Neural progenitor cell (in vitro differentiated cells): ENCODE data around the gene FMNL2. TPM values are rescaled to one million over a fixed set of nuclear protein-coding genes. Genes with fewer than 3 reads are reported as not detected.

ENCODE experiments used
- DNase-seq: peaks from one replicate; pipeline ENCODE4 v3.0.0-alpha.2; 2016; ENCODE audit warnings: low spot score
- H2AFZ ChIP-seq: fragments of 200-600 bp; sonication (generic); replicated peaks from 2 replicates; pipeline ENCODE4 v1.6.1; 2016; ENCODE audit warnings: antibody characterized with exemption
- H3F3A ChIP-seq: fragments of 200-600 bp; sonication (generic); 2 replicates; pipeline ENCODE4 v1.6.1; 2016; ENCODE audit warnings: antibody characterized with exemption, low read depth
- H3K27ac ChIP-seq: fragments of 200-600 bp; sonication (generic); 2 replicates; pipeline ENCODE4 v1.5.1; 2016; ENCODE audit warnings: mild to moderate bottlenecking
- H3K27me3 ChIP-seq: fragments of 200-600 bp; sonication (generic); 2 replicates; pipeline ENCODE4 v1.6.1; 2016; ENCODE audit warnings: mild to moderate bottlenecking, moderate library complexity
- H3K36me3 ChIP-seq: fragments of 200-600 bp; sonication (generic); 2 replicates; pipeline ENCODE4 v1.5.1; 2016
- H3K4me1 ChIP-seq: fragments of 200-600 bp; sonication (generic); 2 replicates; pipeline ENCODE4 v1.6.1; 2016; ENCODE audit warnings: mixed run types
- H3K4me2 ChIP-seq: fragments of 200-600 bp; sonication (generic); 2 replicates; pipeline ENCODE4 v1.6.1; 2016
- H3K4me3 ChIP-seq: fragments of 200-600 bp; sonication (generic); 2 replicates; pipeline ENCODE4 v1.5.1; 2016
- H3K79me2 ChIP-seq: fragments of 200-600 bp; sonication (generic); 2 replicates; pipeline ENCODE4 v1.6.1; 2016; ENCODE audit warnings: low read depth
- H3K9ac ChIP-seq: fragments of 200-600 bp; sonication (generic); 2 replicates; pipeline ENCODE4 v1.6.1; 2016
- H3K9me3 ChIP-seq: fragments of 200-600 bp; sonication (generic); 2 replicates; pipeline ENCODE4 v1.5.1; 2016; ENCODE audit warnings: low read depth
- H4K20me1 ChIP-seq: fragments of 200-600 bp; sonication (generic); 2 replicates; pipeline ENCODE4 v1.6.1; 2016; ENCODE audit warnings: low read depth
- H3K27ac Mint-ChIP-seq: 3 replicates; pipeline ENCODE4 v1.8.0; 2021; ENCODE audit warnings: mixed read lengths
- H3K27me3 Mint-ChIP-seq: 2 replicates; pipeline ENCODE4 v1.8.0; 2022; ENCODE audit warnings: low read depth, mild to moderate bottlenecking, inconsistent platforms, moderate library complexity, mixed read lengths; ENCODE audit not compliant: insufficient read depth
- H3K36me3 Mint-ChIP-seq: 3 replicates; pipeline ENCODE4 v1.8.0; 2021; ENCODE audit warnings: mixed read lengths
- H3K4me1 Mint-ChIP-seq: 3 replicates; pipeline ENCODE4 v1.8.0; 2021; ENCODE audit warnings: mixed read lengths
- H3K4me3 Mint-ChIP-seq: 3 replicates; pipeline ENCODE4 v1.8.0; 2021; ENCODE audit warnings: mild to moderate bottlenecking, moderate library complexity, mixed read lengths
- H3K9me3 Mint-ChIP-seq: 3 replicates; pipeline ENCODE4 v1.8.0; 2020; ENCODE audit warnings: mixed read lengths
- CTCF ChIP-seq: fragments of 200-600 bp; sonication (generic); IDR thresholded peaks from 2 replicates; pipeline ENCODE4 v1.5.1; 2017; ENCODE audit warnings: antibody characterized with exemption, mild to moderate bottlenecking
- EZH2 ChIP-seq: fragments of 200-600 bp; sonication (generic); IDR thresholded peaks from 2 replicates; pipeline ENCODE4 v1.6.1; 2017; ENCODE audit warnings: antibody characterized with exemption, mild to moderate bottlenecking, moderate library complexity
- EZH2phosphoT487 ChIP-seq: fragments of 200-600 bp; sonication (generic); IDR thresholded peaks from 2 replicates; pipeline ENCODE4 v1.6.1; 2017; ENCODE audit warnings: antibody characterized with exemption
- total RNA-seq: library from RNA; depleted of rRNA; stranded (reverse); fragments of >200 nt; gene quantifications from 2 replicates; pipeline ENCODE4 v1.2.3, GENCODE V29; 2015; ENCODE audit warnings: low replicate concordance

Gene FMNL2
- total RNA-seq, 1 donor from 2014 or later, result 99.7 TPM

GRCh38 chr2:152508446-152508845, 173.5 kb downstream of the FMNL2 start:
- Histone ChIP-seq H3K27ac (no peak overlapping the region), H2AFZ (no peak overlapping the region), H3K79me2 (peaks cover 78% of the 10 kb centered on the region), H3K4me2 (no peak overlapping the region), H3K9ac (no peak overlapping the region), H3K4me3 (no peak overlapping the region), H3K27me3 (no peaks in the 10 kb centered on the region), H3K4me1 (peaks cover 5% of the 10 kb centered on the region), H3K9me3 (no peaks in the 10 kb centered on the region), H4K20me1 (peaks cover 41% of the 10 kb centered on the region), H3K36me3 (no peaks in the 10 kb centered on the region), H3F3A (no peaks in the 10 kb centered on the region)
- H3K36me3 Mint-ChIP-seq, result peaks cover 9% of the 10 kb centered on the region
- H3K9me3 Mint-ChIP-seq, result peaks cover 4% of the 10 kb centered on the region
- TF ChIP-seq EZH2phosphoT487 (no peak), CTCF (no peak), EZH2 (no peak)
- H3K4me3 Mint-ChIP-seq, result no peak overlapping the region
- no peak for DNase-seq
- peaks cover 5% of the 10 kb centered on the region for H3K27me3 Mint-ChIP-seq
- no peak overlapping the region for H3K27ac Mint-ChIP-seq
- peaks cover 9% of the 10 kb centered on the region for H3K4me1 Mint-ChIP-seq

GRCh38 chr2:152509772-152510491, 175.0 kb downstream of the FMNL2 start:
- Mint-ChIP-seq H3K9me3 (peaks cover 2% of the 10 kb centered on the region), H3K27ac (no peak overlapping the region), H3K27me3 (peaks cover 2% of the 10 kb centered on the region), H3K4me1 (peaks cover 7% of the 10 kb centered on the region), H3K36me3 (peaks cover 7% of the 10 kb centered on the region), H3K4me3 (no peak overlapping the region)
- Histone ChIP-seq H3K36me3 (no peaks in the 10 kb centered on the region), H3K4me2 (no peak overlapping the region), H3K27me3 (no peaks in the 10 kb centered on the region), H3K4me3 (no peak overlapping the region), H4K20me1 (peaks cover 40% of the 10 kb centered on the region), H3K4me1 (peaks cover 5% of the 10 kb centered on the region), H3F3A (no peaks in the 10 kb centered on the region), H3K9ac (no peak overlapping the region), H3K9me3 (no peaks in the 10 kb centered on the region), H3K27ac (no peak overlapping the region), H3K79me2 (peaks cover 70% of the 10 kb centered on the region), H2AFZ (no peak overlapping the region)
- no peak for DNase-seq
- TF ChIP-seq CTCF (no peak), EZH2 (no peak), EZH2phosphoT487 (no peak)

- Mint-ChIP-seq H3K9me3 (peaks cover 4% of the 10 kb centered on the region), H3K4me3 (no peak overlapping the region), H3K4me1 (peaks cover 7% of the 10 kb centered on the region), H3K27ac (no peak overlapping the region), H3K36me3 (peaks cover 8% of the 10 kb centered on the region), H3K27me3 (peaks cover 2% of the 10 kb centered on the region)
- H3K27me3 ChIP-seq, result no peaks in the 10 kb centered on the region
- H3K4me1 ChIP-seq, result peaks cover 5% of the 10 kb centered on the region
- H3K27ac ChIP-seq, result no peak overlapping the region
- no peak overlapping the region for H3K4me2 ChIP-seq
- H3K9ac ChIP-seq, result no peak overlapping the region
- TF ChIP-seq CTCF (no peak), EZH2 (no peak), EZH2phosphoT487 (no peak)
- peaks cover 71% of the 10 kb centered on the region for H3K79me2 ChIP-seq
- H2AFZ ChIP-seq, result no peak overlapping the region
- no peaks in the 10 kb centered on the region for H3K9me3 ChIP-seq
- no peak overlapping the region for H3K4me3 ChIP-seq
- peaks cover 46% of the 10 kb centered on the region for H4K20me1 ChIP-seq
- no peak for DNase-seq
- H3F3A ChIP-seq, result no peaks in the 10 kb centered on the region
- H3K36me3 ChIP-seq, result no peaks in the 10 kb centered on the region
Observed at GRCh38 chr2:152510621-152511020, 175.6 kb downstream of the FMNL2 start.
